GM19099 (cell line): Measurements from ENCODE around the gene EGLN2.
A peak's percentile ranks its signal among the peaks of the same experiment; 100 is the strongest.

Experiments used
- POLR2A ChIP-seq: IDR thresholded peaks from 3 replicates; pipeline ENCODE4 v1.6.1; 2011; ENCODE audit warnings: low read depth; ENCODE audit not compliant: insufficient read length; ENCODE audit errors: extremely low read depth

EGLN2 gene

DNA sequence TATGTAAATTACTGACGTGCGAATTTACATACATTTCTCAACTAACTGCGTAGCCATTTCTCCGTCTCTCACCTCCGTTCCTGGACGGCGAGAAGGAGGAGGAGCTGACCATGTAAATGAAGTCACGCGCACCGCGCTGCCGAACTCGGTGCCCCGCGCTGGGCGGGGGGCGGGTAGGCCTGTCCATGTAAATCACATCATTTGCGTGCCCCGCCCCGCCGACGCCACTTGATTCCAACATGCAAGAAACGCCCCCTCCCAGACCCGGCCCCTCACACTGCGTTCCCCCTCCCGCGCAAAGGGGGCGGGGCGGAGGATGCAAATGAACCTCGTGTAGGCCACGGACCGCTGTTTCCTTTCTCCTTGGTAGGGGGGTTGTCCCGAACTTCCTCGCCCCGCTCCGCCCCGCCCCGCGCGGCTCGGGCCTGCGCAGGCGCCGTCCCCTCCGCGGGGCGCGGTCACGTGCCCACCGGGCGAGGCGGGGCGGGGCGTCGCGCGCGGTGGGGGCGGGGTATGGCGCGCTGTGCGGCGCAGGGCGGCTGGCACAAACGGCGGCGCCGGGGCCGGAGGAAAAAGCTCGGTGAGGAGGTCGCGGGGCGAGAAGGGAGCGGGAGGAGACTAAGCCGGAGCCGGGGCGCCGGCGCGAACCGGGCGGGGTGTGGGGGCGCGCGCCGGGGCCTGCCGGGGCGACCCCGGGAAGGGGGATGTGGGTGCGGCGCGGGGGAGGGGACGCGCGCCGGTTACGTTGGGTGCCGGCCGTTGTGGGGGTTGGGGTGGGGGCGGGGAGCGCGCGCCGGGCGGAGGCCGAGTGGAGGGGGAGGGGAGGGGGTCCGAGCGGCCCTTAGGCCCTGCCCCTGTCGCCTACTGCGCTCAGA lies at the start of gene EGLN2:
Gene EGLN2, plus strand, starts transcription at position 509 of the 875 bp plus-strand sequence. CDS start 1,382 bp downstream, outside the sequence.
- TF ChIP-seq POLR2A = peak; percentile 68

DNA sequence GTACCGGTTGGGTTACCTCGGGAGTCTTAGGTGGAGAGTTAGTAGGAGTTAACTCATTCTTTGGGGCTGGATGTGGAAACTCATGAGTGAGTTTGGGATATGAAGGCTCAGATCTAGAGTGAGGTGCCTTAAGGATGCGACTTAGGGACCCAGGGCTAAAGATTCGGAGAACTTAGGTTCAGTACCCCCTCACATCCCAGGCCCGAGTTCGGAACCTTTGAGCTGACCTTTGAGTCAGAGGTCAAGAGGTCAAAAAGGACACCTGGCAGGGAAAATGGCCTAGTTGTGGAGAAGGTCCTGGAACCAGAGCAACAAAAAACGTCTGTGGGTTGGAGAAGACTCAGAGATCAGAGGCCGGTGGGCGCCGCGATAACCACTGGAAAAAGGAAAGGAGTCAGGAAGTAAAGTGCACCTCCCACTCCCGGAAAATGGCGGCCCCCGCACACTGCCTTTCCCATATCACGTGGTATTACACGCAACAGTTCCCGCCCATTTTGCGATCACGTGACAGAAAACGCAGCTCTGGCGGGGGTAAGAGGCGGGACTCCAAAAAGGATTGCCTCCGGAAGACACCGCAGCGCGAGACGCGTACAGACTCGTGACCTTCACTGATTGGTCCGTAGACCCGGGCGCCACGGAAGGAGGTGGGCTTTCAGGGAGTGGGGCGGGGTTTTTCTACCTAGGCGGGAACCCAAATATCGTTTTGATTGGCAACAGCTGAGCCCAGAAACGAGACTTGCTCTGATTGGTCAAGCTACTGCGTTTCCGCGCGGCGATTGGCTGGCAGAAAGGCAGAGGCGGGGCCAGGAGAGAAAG lies 48.7 kb upstream of the EGLN2 start, which contains the start of gene ACTMAP:
Gene ACTMAP, minus strand, starts transcription at position 420 of the 816 bp plus-strand sequence. CDS start 674 bp downstream, outside the sequence.
- TF ChIP-seq POLR2A = peak; percentile 20

DNA sequence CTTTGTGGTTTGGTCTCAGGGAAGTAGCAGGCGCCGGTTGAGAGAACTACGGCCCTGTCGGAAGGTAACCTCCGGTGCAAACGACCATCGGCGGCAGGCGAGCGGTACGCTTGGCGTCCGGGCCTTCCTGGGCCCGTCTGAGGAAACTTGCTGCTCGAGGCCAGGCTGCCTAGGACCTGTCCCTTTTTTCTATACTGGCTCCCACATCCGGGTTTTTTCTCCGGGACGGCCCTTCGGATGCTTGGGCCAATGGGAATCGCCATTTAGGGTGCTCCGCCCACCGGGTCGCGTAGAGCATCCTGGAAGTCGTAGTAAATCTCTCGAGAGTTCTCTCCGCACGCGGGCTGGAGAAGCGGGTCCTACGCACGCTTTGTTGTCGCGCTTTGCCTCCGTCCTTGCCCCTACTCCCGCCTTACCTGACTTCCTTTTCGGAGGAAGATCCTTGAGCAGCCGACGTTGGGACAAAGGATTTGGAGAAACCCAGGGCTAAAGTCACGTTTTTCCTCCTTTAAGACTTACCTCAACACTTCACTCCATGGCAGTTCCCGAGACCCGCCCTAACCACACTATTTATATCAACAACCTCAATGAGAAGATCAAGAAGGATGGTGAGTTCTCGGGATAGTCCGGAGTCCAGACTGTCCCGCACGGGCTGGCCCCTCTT lies 48.0 kb upstream of the EGLN2 start, which contains the start of gene SNRPA:
Gene SNRPA, plus strand, starts transcription at position 330 of the 664 bp plus-strand sequence. Its CDS starts 206 bp downstream, at position 536.
- TF ChIP-seq POLR2A = peak; percentile 85

DNA sequence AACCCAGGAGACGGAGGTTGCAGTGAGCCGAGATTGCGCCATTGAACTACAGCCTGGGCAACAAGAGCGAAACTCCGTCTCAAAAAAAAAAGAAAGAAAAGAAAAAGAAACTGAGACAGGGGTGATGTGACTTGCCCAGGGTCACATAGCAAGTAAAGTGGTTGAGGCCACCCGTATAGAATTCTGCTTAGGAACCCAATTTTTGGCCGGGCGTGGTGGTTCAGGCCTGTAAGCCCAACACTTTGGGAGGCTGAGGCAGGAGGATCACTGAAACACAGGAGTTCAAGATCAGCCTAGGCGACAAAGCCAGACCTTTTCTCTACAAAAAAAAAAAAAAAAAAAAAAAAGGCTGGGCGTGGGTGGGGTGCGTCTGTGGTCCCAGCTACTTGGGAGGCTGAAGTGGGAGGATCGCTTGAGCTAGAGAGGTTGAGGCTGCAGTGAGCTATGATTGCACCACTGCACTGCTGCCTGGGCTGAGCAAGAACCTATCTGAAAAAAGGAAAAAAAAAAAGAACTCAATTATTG lies 46.7 kb upstream of the EGLN2 start:
- no peak for TF ChIP-seq POLR2A

DNA sequence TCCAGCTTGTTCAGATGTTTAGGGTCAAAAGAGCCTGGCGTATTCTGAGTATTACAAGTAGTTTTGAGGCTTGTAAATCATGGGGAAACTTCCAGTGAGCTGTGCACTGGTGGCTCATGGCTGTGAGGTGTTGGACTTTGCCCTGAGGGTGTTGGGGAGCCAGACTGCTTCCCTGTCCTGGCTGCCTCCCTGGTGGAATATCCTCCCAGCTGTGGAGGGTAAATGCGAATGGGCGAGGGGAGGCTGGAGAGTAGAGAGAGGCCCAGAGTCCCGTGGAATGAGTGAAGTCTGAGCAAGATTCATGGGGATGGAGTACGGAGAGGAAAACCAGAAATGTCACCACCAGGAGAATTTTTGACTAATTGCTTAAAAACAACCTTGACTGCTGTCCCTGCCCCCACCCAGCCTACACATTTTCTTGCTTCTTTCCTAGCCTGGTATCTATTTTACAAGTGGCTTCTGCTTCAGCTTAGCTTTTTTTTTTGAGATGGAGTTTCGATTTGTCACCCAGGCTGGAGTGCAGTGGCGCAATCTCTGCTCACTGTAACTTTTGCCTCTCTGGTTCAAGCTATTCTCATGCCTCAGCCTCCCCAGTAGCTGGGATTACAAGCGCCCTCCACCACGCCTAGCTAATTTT lies 44.3 kb upstream of the EGLN2 start:
- no peak for TF ChIP-seq POLR2A

DNA sequence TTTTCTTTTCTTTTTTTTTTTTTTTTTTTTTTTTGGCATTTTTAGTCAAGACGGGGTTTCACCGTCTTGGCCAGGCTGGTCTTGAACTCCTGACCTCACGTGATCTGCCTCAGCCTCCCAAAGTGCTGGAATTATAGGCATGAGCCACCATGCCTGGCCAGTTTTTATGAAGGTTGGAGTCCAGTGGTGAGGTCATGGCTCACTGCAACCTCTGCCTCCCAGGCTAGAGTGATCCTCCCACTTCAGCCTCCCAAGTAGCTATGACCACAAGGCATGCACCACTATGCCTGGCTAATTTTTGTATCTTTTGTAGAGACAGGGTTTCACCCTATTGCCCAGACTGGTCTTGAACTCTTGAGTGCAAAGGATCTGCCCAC lies 43.8 kb upstream of the EGLN2 start:
- TF ChIP-seq POLR2A = no peak

DNA sequence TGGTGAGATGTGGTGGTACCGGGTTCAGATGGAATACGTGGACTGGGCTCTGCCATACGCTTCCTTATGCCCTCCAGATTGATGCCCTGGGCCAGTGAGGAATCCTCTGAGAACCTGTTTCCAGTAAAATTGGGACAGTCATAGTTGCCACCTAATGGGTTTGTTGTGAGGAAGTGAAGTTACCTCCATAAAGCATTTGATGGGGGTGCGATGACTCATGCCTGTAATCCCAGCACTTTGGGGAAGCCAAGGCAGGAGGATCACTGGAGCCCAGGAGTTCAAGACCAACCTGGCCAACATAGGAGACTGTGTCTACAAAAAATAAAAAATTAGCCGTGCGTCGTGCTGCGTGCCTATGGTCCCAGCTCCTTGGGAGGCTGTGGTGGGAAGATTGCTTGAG lies 43.2 kb upstream of the EGLN2 start:
- TF ChIP-seq POLR2A = no peak

DNA sequence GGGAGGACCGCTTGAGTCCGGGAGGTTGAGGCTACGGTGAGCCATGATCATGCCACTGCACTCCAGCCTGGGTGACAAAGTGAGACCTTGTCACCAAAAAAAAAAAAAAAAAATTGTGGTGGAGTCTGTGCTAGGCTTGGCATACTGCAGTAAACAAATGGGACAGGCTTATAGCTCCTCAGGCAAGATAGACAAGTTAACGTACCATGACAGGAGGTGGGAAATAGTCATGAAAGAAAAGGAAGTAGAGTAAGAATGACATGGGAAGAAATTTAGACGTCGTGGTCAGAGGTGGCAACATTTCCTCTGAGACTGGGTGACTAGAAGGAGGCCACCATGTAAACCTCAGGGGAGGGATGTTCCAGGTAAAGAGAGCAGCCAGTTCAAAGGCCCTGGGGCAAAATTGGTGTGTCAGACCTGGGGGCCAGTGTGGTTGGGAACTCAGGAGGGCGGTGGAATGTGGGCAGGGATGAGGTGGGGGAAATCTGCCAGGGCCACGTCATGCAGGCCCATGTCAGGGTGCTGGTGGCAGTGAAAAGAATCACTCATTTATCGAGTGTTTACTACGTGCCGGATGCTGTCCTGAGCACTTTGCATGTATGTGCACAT lies 42.4 kb upstream of the EGLN2 start:
- TF ChIP-seq POLR2A = no peak

DNA sequence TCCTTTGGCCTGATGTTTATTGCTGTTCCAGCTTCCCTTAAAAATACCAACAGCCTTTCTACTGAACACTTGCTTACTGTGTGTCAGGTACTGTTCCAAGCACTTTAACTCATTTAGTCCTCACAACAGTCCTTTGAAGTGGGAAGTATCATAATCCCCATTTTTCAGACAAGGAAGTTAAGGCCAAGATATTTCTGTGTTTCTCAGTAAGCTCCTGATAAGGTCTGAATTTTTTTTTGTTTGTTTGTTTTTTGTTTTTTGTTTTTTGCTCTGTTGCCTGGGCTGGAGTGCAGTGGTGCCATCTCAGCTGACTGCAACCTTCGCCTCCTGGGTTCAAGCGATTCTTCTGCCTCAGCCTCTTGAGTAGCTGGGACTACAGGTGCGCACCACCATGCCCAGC lies 40.5 kb upstream of the EGLN2 start:
- no peak for TF ChIP-seq POLR2A

DNA sequence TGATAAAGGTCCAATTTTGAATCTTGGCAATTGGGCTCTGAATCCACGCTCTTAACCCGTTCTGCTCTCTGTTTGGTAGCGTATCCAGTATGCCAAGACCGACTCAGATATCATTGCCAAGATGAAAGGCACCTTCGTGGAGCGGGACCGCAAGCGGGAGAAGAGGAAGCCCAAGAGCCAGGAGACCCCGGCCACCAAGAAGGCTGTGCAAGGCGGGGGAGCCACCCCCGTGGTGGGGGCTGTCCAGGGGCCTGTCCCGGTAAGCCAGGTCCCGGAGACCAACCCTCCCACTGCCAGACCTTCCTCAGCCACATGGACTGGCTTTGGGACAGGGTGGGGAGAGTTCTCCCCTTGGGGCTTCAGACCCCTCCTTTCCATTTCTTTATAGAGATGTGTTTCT lies 39.6 kb upstream of the EGLN2 start:
- no peak for TF ChIP-seq POLR2A

DNA sequence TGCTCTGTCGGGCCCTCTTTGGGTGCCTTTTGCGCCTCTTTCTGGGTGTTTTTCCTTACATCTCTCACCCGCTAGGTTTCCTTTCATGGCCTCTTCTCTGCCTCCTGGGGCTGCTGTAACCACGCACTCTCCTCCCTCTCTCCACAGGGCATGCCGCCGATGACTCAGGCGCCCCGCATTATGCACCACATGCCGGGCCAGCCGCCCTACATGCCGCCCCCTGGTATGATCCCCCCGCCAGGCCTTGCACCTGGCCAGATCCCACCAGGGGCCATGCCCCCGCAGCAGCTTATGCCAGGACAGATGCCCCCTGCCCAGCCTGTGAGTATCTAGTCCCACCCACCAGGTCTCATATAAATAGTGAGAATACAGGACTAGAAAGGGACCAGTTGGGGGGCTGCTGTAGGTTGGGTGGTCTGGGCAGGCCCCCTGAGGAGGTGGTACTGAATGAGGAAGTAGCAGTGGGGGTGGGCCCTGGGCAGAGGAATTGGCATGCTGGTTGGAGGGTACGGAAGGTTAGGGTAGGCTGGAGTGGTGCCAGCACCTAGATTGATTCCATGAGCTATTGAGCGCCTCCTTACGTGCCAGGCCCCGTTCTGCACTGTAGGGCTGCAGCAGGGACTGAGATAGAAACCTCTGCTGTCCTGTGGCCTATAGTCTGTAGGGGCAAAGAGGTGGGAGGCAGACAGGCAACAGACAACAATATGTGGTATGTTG lies 36.1 kb upstream of the EGLN2 start:
- no peak for TF ChIP-seq POLR2A

DNA sequence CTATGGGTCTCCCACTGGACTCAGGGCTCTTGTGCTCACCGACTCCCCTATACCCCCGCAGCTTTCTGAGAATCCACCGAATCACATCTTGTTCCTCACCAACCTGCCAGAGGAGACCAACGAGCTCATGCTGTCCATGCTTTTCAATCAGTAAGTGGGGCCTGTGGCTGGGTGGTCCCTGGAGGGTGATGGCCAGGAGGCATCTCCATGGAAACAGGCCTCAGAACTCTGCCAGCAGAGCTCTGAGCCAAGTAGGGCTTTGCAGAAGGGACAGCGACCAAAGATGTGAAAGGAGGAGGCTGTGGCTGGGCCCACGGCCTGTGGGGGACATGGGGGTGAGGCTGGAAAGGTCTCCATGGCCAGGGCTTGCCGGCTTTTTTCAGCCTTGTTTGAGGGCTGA lies 35.5 kb upstream of the EGLN2 start:
- TF ChIP-seq POLR2A = no peak

DNA sequence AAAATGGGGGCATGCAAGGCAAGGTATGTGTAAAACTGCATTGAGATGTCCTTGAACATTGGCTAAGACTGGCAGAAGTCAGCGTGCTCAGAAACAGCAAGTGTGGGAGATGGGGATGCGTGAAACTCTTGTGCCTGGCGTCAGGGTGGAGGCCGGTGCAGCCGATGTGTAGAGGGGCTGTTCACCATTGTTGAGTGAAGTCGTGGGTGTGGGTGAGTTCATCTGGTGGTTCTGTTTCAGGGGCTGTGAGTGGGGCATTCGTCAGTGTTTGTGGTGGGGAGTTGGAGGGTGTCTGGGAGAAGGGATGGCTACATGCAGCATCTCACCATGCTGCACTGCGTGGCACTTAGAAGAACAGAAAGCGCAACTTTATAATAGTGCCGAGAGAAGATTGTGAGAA lies 35.0 kb upstream of the EGLN2 start:
- no peak for TF ChIP-seq POLR2A
